Ishikawa (cell line): Measurements from ENCODE around the gene CD164.
A peak's percentile ranks its signal among the peaks of the same experiment; 100 is the strongest.

Experiments
- CEBPB ChIP-seq: IDR thresholded peaks from 2 replicates; pipeline ENCODE4 v1.6.1; 2012
- CREB1 ChIP-seq: IDR thresholded peaks from 2 replicates; pipeline ENCODE4 v1.6.1; 2012; ENCODE audit warnings: low read depth
- EGR1 ChIP-seq: IDR thresholded peaks from 2 replicates; pipeline ENCODE4 v1.6.1; 2012
- EP300 ChIP-seq: IDR thresholded peaks from 2 replicates; pipeline ENCODE4 v1.6.1; 2012; ENCODE audit warnings: borderline replicate concordance
- FOXM1 ChIP-seq: IDR thresholded peaks from 2 replicates; pipeline ENCODE4 v1.6.1; 2012; ENCODE audit warnings: low read depth, borderline replicate concordance
- MAX ChIP-seq: IDR thresholded peaks from 2 replicates; pipeline ENCODE4 v1.6.1; 2012
- NFIC ChIP-seq: IDR thresholded peaks from 2 replicates; pipeline ENCODE4 v1.6.1; 2012
- RAD21 ChIP-seq: IDR thresholded peaks from 2 replicates; pipeline ENCODE4 v1.6.1; 2012; ENCODE audit warnings: low read depth
- REST ChIP-seq: IDR thresholded peaks from 2 replicates; pipeline ENCODE4 v1.6.1; 2012; ENCODE audit warnings: low read depth, mild to moderate bottlenecking
- TAF1 ChIP-seq: IDR thresholded peaks from 2 replicates; pipeline ENCODE4 v1.6.1; 2012; ENCODE audit warnings: low read depth, mild to moderate bottlenecking
- TCF12 ChIP-seq: IDR thresholded peaks from 2 replicates; pipeline ENCODE4 v1.6.1; 2012; ENCODE audit warnings: low read depth
- TEAD4 ChIP-seq: IDR thresholded peaks from 2 replicates; pipeline ENCODE4 v1.6.1; 2012
- USF1 ChIP-seq: IDR thresholded peaks from 2 replicates; pipeline ENCODE4 v1.6.1; 2012
- YY1 ChIP-seq: IDR thresholded peaks from 2 replicates; pipeline ENCODE4 v1.6.1; 2012; ENCODE audit warnings: low read depth
- ZBTB7A ChIP-seq: IDR thresholded peaks from 2 replicates; pipeline ENCODE4 v1.6.1; 2012; ENCODE audit warnings: low read depth

The CD164 gene

GRCh38 chr6:109421184-109421583 lies 38.9 kb upstream of the CD164 start:
- TF ChIP-seq CREB1 = no peak
- no peak for TF ChIP-seq YY1
- no peak for TF ChIP-seq NFIC
- no peak for TF ChIP-seq MAX
- TF ChIP-seq USF1 = no peak
- TF ChIP-seq FOXM1 = no peak
- no peak for TF ChIP-seq RAD21
- TF ChIP-seq TAF1 = no peak
- TF ChIP-seq EP300 = no peak
- no peak for TF ChIP-seq TCF12
- TF ChIP-seq TEAD4 = no peak
- TF ChIP-seq ZBTB7A = no peak
- no peak for TF ChIP-seq EGR1

DNA sequence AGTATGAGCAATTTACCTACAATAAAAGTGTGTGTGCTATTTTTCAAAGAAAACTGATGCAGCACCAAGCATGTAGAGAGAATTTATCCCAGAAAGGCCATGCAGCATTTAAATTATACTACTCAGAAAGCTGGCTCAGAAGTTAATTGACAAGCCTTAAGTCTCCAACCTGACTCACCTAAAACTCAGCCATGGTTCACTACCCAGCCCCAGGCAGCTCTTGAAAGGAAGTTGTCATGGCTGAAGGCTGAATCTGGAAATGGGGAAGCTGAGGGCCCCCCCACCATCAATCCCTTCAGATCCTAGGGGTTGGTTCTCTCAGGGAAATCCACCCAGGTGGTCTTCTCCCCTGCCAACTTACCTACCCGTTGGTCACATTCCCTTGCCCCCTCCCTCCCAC lies 38.5 kb upstream of the CD164 start:
- no peak for TF ChIP-seq FOXM1
- TF ChIP-seq NFIC = no peak
- TF ChIP-seq CEBPB = no peak
- TF ChIP-seq YY1 = no peak
- no peak for TF ChIP-seq EP300
- no peak for TF ChIP-seq RAD21
- no peak for TF ChIP-seq TAF1
- no peak for TF ChIP-seq MAX
- TF ChIP-seq REST = no peak
- no peak for TF ChIP-seq USF1
- TF ChIP-seq TCF12 = no peak
- no peak for TF ChIP-seq ZBTB7A

DNA sequence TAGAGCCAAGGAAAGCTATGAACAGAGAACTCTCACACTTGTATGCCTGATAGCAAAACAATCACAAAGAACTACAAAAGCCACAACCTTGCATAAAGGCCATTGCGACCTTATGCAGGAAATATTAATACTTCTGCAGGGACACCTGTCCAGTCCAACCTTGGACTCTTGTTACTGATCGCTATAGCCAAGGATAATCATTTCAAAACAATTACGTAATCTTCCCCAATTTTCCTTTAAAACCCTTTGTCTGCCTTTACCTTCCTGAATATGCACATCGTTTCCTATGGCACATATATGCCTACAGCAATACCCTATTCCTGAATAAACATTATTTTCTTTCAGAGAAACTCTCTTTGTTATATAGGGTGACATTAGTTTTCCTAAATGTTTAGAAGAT lies 35.4 kb upstream of the CD164 start:
- TF ChIP-seq CEBPB = no peak
- no peak for TF ChIP-seq TAF1
- no peak for TF ChIP-seq RAD21
- TF ChIP-seq YY1 = no peak
- TF ChIP-seq FOXM1 = no peak
- TF ChIP-seq ZBTB7A = no peak
- TF ChIP-seq TCF12 = no peak
- no peak for TF ChIP-seq USF1
- no peak for TF ChIP-seq TEAD4
- no peak for TF ChIP-seq REST
- TF ChIP-seq NFIC = no peak
- TF ChIP-seq EGR1 = no peak
- no peak for TF ChIP-seq CREB1
- no peak for TF ChIP-seq MAX
- TF ChIP-seq EP300 = no peak

DNA sequence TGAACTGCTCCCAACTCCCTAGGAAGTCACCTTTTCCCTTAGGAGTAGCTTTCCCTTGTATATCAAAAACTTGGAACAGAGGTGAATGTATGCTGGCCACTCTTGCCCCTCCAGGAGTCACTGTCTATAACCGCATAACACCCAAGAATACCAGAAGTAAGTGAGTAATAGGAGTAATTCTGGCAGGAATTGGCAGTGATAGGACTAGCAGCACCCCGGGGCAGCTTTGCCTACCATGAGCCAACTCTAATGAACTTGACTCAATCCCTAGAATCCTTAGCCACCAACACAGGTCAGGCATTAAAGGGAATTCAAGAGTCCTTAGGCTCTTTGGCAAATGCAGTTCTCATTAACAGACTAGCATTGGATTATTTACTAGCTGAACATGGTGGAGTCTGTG lies 28.8 kb upstream of the CD164 start:
- TF ChIP-seq RAD21 (no peak), NFIC (no peak), TAF1 (no peak), YY1 (no peak), TCF12 (no peak), ZBTB7A (no peak), USF1 (no peak), CEBPB (no peak), CREB1 (no peak), MAX (no peak)

GRCh38 chr6:109406196-109406595 lies 23.9 kb upstream of the CD164 start:
- TF ChIP-seq CEBPB (peak; percentile 54; the same call in 1 of the 2 replicates), RAD21 (no peak), USF1 (no peak), NFIC (no peak), MAX (no peak), REST (no peak)
